D341Med (cell line): Measurements from ENCODE around the gene NBPF1.
"Not testable (repeated sequence)": the region's sequence is repeated elsewhere in the genome, so short reads cannot be mapped to it uniquely, and the experiment has no call there.

Experiments used
- DNase-seq: peaks from one replicate; pipeline ENCODE4 v3.0.0; 2012; ENCODE audit warnings: low spot score

Gene NBPF1

DNA sequence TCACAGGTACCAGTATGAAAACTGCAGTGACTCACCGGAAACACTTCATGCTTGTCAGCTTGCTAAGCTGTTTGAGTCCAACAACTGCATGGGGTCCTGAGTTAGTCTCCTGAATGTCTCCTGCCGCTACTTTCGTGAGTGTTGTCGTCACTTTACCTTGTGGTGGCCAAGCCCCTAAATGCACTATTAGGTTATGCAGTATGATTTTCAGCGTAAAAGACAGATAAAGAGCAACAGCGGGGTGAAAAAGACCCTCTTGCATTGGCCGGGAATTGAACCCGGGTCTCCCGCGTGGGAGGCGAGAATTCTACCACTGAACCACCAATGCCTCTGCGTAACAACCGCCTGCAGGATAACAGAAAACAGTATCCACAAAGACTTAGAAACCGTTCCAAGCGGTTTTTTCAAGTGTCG lies 67.7 kb downstream of the NBPF1 start:
- DNase-seq: peak; percentile 9

- not testable (repeated sequence) for DNase-seq
Observed at GRCh38 chr1:16540421-16540893, 72.9 kb downstream of the NBPF1 start.

- DNase-seq: not testable (repeated sequence)
Observed at GRCh38 chr1:16537528-16537927, 75.8 kb downstream of the NBPF1 start.

- not testable (repeated sequence) for DNase-seq
Observed at GRCh38 chr1:16536796-16537195, 76.6 kb downstream of the NBPF1 start.

DNA sequence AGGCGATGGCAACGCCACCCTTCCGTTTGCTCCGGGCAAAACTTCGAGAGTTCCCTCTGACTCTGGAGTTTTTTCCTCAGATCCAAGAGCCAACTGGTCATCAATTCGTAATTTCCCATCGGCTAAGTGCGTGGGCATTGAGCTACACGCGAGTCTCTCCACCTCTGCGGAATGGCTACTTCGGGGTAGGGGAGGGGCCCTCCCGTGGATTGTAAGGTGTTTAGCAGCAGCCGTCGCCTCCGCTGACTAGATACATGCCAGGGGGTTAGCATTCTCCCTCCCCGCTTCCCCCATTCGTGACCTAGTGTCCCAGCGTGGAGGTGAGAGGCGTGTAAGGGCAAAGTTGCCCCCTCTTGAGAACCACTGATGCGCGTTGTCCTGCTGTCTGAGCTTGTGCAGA lies 77.5 kb downstream of the NBPF1 start:
- DNase-seq: not testable (repeated sequence)

DNA sequence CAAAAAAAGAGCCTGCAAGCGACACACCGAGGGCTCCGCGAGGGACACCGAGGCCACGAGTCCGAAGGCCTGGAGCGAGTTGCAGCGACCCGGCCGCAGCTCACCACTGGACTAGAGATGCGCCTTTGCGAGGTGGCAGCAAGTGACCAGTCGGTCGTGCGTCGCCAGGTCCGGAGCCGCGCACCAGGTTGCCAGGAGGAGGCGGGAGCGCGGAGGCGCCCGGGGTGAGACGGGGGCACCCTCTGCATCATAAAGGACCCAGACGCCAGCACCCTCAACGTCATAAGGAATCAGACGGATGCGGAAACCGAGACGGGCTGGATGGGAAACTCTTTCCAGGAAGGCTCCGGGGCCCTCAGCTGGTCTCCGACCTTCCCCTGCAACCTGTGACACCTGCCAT lies 77.9 kb downstream of the NBPF1 start:
- not testable (repeated sequence) for DNase-seq

DNA sequence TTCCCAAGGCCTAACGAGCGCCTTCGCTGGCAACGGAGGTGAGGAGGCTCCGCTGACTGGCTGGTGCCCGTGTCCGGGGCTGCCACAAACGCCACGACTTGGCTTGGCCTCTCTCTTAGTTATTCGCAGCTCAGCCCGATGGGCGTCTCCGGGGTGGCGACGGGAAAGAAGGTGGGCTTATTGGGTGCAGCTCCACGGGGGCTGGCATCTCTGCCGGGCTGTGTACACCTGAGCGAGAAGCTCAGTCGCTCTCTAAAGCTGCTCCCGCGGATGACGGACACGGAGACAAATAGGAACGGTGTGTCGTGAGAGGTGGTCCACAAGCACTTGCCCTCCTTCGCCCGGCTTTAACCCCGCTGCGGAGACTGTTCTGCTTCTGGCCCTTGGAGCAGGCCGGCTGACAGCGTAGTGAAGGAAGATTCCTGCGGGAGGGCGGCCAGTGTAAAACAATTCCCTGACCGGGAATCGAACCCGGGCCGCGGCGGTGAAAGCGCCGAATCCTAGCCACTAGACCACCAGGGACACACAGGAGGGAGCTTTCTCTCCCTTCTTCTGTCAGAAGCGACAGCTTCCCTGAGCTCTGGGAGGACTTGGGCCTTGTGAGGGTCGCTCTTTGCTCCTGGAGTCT lies 78.4 kb downstream of the NBPF1 start:
- DNase-seq: not testable (repeated sequence)

DNA sequence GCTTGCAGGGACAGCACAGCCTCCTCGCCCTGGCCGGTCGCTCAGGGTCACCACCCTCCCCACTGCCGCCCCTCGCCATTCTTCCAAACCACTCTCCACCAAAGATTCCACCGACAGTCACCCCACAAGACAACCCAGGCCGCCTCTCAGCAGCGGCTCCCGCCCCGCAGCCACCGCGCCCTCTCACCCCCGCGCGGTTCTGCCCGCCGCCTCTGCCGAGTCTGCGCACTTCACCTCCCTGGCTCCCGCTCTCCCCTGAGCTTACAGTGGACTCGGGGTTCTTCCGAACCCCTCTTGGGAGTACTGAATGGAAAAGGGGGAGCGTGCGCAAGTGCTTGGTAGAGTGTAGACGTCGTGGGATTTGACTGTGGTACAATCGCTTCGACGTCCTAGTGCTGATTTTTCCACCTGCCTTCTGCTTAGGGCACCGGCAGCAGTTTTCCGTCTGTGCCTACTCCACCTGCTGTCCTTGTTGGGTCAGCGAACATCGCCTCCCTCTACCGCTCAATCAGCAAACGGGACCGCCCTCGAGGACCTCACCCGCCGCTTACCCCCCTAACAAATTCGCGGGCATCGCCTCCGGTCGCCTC lies 79.0 kb downstream of the NBPF1 start:
- not testable (repeated sequence) for DNase-seq

- not testable (repeated sequence) for DNase-seq
Observed at GRCh38 chr1:16532235-16532991, 81.0 kb downstream of the NBPF1 start.

- DNase-seq: not testable (repeated sequence)
Observed at GRCh38 chr1:16528338-16528737, 85.0 kb downstream of the NBPF1 start.

- DNase-seq: not testable (repeated sequence)
Observed at GRCh38 chr1:16525769-16526168, 87.6 kb downstream of the NBPF1 start.

DNA sequence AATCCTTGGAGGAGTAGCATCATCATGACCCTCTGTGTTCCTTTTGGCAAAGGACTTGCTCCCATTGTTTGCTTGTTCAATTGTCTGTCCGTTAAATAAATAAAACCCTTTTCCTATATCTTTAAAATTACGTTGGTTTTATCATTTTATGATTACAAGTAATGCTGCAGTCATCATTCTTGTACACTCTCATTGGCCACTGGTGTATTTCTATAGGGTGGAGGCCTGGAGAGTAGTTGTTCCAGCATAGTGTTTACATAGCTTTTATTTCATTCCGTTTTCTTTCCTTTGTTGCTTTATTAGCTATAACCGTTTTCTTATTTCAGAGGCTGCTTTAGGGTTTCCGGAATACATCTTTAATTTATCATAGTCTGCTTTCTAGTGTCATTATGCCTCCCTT lies 91.7 kb downstream of the NBPF1 start:
- not testable (repeated sequence) for DNase-seq

GRCh38 chr1:16521288-16521583 lies 92.1 kb downstream of the NBPF1 start:
- DNase-seq: no peak

GRCh38 chr1:16520435-16521287 lies 92.7 kb downstream of the NBPF1 start:
- not testable (repeated sequence) for DNase-seq

- DNase-seq: not testable (repeated sequence)
Observed at GRCh38 chr1:16519255-16519951, 94.0 kb downstream of the NBPF1 start.

DNA sequence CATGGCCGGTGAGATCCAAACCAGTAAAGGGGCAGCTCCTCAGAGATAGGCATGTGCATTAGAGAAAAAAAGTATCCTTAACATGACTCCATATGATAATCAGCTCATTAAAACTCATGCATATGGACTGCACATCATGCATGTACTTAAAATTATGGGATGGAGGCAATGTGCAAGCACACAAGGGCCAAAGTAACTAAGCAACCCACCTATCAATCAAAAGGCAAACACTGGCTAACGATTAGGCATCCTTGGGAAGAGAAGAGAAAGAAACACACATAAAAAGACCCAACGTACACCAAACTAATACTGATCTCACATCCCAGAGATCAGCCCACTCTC lies 94.5 kb downstream of the NBPF1 start:
- DNase-seq: not testable (repeated sequence)

GRCh38 chr1:16516694-16517410 lies 96.5 kb downstream of the NBPF1 start:
- DNase-seq: not testable (repeated sequence)

DNA sequence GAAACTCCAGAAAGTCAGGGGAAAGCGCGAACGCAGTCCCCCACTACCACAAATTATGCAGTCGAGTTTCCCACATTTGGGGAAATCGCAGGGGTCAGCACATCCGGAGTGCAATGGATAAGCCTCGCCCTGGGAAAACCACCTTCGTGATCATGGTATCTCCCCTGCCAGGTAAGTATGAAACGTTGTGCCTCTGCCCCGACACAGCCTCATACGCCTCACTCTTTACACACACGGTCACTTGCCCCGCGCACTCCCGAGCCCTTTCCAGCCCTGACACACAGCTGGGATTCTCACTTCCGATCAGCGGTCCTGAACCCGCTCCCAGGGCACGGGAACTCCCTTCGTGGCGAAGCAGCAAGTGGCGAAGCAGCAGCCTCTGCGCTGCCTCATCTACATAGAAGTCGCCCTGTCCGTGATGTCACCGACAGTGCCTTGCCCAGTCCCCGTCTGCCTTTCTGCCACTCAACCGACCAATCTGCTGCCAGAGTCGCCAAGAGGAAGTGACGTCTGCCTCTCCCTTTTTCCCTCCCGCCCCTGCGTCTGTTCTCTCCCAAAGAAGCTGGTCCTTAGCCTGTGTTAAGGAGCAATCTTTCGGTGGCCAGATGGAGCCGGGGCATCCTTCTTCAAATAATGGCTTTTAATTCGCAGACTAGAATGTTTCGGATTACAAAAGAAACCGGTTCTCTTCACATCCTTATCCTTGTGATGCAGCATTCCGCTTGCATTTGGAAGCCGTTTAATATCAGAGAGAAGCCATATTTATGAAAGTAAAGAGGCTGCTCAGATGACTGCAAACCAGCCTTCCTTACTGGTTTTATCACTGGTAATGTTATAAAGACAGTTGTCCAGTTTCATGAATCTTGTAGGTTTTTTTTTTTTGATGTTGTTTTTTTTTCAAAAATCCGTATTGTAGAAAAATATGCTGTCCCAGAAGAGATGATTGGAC lies 99.0 kb downstream of the NBPF1 start, which contains the start of gene RNU1-1:
Gene RNU1-1, minus strand, starts transcription at position 179 of the 949 bp plus-strand sequence.
- DNase-seq: not testable (repeated sequence)

GRCh38 chr1:16513412-16514106 lies 99.8 kb downstream of the NBPF1 start:
- peak; percentile 45 for DNase-seq
